Measurements from ENCODE around the gene MLYCD.

Gene MLYCD

DNA sequence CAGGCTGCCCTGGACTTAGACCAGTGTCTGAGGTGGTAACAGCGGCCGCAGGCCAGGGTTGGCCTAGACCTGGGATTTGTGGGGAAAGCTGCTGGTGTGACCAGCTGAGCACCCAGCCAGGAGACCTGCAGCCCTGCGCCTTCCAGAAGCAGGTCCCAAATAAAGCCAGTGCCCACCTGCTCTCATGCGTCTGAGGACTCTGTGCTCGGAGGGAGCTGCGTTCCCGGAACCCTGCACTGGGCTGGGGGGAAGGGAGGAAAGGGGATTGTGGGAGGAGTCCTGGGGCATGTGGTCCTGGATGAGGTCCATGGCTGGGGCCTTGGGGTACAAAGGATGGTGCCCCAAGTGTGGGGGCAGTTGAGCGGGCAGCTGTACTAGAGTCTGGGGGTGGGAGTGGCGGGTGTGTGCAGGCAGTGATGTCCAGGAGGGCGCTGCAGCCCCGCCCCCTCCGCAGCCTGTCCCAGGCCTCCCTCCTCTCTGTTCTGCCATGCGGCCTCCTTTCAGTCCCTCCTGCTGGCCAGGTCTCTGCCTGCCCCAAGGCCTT, 67.3 kb downstream of the MLYCD start:
- H3K27me3 ChIP-seq (ENCODE audit: control insufficient read depth, insufficient read depth, low read length), result no peaks in the 10 kb centered on the region
- TF ChIP-seq, protein P1, sequence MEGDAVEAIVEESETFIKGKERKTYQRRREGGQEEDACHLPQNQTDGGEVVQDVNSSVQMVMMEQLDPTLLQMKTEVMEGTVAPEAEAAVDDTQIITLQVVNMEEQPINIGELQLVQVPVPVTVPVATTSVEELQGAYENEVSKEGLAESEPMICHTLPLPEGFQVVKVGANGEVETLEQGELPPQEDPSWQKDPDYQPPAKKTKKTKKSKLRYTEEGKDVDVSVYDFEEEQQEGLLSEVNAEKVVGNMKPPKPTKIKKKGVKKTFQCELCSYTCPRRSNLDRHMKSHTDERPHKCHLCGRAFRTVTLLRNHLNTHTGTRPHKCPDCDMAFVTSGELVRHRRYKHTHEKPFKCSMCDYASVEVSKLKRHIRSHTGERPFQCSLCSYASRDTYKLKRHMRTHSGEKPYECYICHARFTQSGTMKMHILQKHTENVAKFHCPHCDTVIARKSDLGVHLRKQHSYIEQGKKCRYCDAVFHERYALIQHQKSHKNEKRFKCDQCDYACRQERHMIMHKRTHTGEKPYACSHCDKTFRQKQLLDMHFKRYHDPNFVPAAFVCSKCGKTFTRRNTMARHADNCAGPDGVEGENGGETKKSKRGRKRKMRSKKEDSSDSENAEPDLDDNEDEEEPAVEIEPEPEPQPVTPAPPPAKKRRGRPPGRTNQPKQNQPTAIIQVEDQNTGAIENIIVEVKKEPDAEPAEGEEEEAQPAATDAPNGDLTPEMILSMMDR (IDR thresholded peaks at IDR 0.05), result no peak
- no peak overlapping the region for H3K27ac ChIP-seq
- H3K4me1 ChIP-seq, result no peaks in the 10 kb centered on the region
- no peaks in the 10 kb centered on the region for H3K79me2 ChIP-seq
- no peak overlapping the region for H3K9ac ChIP-seq
- H3K9me3 ChIP-seq (ENCODE audit: control insufficient read depth, low read length), result no peaks in the 10 kb centered on the region
- H3K4me3 ChIP-seq (ENCODE audit: low read depth, low read length), result no peak overlapping the region
- H3K4me2 ChIP-seq (ENCODE audit: low read length), result no peak overlapping the region
- no peaks in the 10 kb centered on the region for H3K36me3 ChIP-seq (ENCODE audit: control insufficient read depth, insufficient read depth, low read length)
- H2AFZ ChIP-seq, result no peak overlapping the region

DNA sequence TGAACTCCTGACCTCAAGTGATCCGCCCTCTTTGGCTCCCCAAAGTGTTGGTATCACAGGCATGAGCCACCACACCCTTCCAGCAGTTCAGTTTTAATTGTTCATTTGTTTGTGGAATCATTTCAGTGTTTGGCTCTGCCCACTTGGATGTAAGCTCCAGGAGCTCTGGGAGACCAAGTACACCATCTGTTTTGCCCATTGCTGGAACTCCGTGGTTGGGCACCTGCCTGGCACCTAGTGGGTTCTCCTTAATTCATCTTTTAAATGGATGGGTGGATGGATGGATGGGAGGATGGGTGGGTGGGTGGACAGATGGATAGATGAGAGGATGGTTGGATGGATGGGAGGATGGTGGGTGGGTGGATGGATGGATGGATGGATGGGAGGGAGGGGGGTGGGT, 68.2 kb downstream of the MLYCD start:
- Histone ChIP-seq H3K9ac (no peak overlapping the region), H3K27me3 (ENCODE audit: control insufficient read depth, insufficient read depth, low read length) (no peaks in the 10 kb centered on the region), H3K79me2 (no peaks in the 10 kb centered on the region), H3K4me2 (ENCODE audit: low read length) (no peak overlapping the region), H3K27ac (no peak overlapping the region), H3K9me3 (ENCODE audit: control insufficient read depth, low read length) (no peaks in the 10 kb centered on the region), H3K4me1 (no peaks in the 10 kb centered on the region), H3K36me3 (ENCODE audit: control insufficient read depth, insufficient read depth, low read length) (no peaks in the 10 kb centered on the region), H2AFZ (no peak overlapping the region), H3K4me3 (ENCODE audit: low read depth, low read length) (no peak overlapping the region)
- TF ChIP-seq, protein P1 (IDR thresholded peaks at IDR 0.05), result no peak

DNA sequence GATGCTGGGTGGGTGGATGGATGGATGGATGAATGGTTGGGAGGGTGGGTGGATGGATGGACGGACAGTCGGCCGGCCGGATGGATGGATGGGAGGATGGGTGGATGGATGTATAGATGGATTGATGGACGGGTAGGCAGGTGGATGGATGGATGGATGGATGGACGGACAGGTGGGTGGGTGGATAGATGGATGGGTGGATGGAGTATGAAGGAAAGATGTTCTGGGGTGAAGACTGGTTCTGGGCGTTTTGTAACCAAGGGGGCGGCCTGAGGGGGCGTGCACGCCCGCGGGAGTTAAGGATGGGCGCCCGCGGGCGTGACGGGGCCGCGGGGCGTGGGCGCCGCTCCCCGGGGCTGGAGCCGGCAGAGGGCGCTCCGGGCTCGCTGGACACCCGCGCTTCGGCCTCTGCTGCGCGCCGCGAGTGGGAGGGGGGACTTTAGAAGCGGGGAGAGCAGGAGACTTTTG, 69.0 kb downstream of the MLYCD start, which contains the start of gene NECAB2:
TSS of gene NECAB2 (plus strand) at position 407 of the 468 bp plus-strand sequence. CDS start 405 bp downstream, outside the sequence.
- H3K9me3 ChIP-seq (ENCODE audit: control insufficient read depth, low read length), result no peaks in the 10 kb centered on the region
- no peaks in the 10 kb centered on the region for H3K4me1 ChIP-seq
- H3K79me2 ChIP-seq, result no peaks in the 10 kb centered on the region
- H3K9ac ChIP-seq, result peak within 1 kb of the TSS; percentile 11
- H3K4me3 ChIP-seq (ENCODE audit: low read depth, low read length), result no peak within 1 kb of the TSS
- no peaks in the 10 kb centered on the region for H3K36me3 ChIP-seq (ENCODE audit: control insufficient read depth, insufficient read depth, low read length)
- peak within 1 kb of the TSS; percentile 68 for H2AFZ ChIP-seq
- no peaks in the 10 kb centered on the region for H3K27me3 ChIP-seq (ENCODE audit: control insufficient read depth, insufficient read depth, low read length)
- TF ChIP-seq, protein P1 (IDR thresholded peaks at IDR 0.05), result peak; percentile 63
- H3K4me2 ChIP-seq (ENCODE audit: low read length), result no peak within 1 kb of the TSS
- H3K27ac ChIP-seq, result no peak within 1 kb of the TSS

DNA sequence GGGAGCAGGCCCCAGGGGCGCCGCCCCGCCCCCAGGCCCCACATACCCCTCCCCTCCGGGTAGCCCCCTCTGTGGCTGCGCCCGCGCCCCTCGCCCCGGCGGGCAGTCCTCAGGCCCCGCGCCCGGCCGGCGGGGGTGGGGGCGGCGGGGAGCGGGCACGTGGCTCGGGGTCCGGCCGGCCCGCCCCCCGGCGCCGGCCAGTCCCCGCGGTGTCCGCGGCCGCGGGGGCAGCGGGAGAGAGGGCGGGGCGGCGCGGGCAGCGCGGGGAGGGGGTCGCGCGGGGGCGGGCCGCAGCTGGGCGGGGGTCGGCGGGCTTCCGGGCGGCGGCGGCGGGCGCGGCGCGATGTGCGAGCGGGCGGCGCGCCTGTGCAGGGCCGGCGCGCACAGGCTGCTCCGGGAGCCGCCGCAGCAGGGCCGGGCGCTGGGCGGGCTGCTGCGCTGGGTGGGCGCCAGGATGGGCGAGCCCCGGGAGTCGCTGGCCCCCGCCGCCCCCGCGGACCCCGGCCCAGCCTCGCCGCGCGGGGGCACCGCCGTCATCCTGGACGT, 69.5 kb downstream of the MLYCD start:
- Histone ChIP-seq H3K4me3 (ENCODE audit: low read depth, low read length) (no peak overlapping the region), H3K36me3 (ENCODE audit: control insufficient read depth, insufficient read depth, low read length) (no peaks in the 10 kb centered on the region), H2AFZ (no peak overlapping the region), H3K4me2 (ENCODE audit: low read length) (no peak overlapping the region), H3K27ac (no peak overlapping the region), H3K9ac (no peak overlapping the region), H3K27me3 (ENCODE audit: control insufficient read depth, insufficient read depth, low read length) (no peaks in the 10 kb centered on the region), H3K79me2 (no peaks in the 10 kb centered on the region), H3K9me3 (ENCODE audit: control insufficient read depth, low read length) (no peaks in the 10 kb centered on the region), H3K4me1 (no peaks in the 10 kb centered on the region)
- TF ChIP-seq, protein P1 (IDR thresholded peaks at IDR 0.05), result no peak

Data from parathyroid adenoma (tissue), 2 donors.